GM06990 (cell line): ENCODE data around the gene RIPK4.

Source experiments
- DNase-seq: peaks from one replicate; pipeline ENCODE4 v3.0.0-alpha.2; 2011; ENCODE audit not compliant: insufficient read length; ENCODE audit errors: extremely low read depth
- H3K27me3 ChIP-seq: replicated peaks from 2 replicates; pipeline ENCODE4 v1.6.0; 2011; ENCODE audit warnings: low read length; ENCODE audit not compliant: control insufficient read depth, insufficient read depth
- H3K36me3 ChIP-seq: 2 replicates; pipeline ENCODE4 v1.5.1; 2011; ENCODE audit warnings: low read length; ENCODE audit not compliant: control insufficient read depth, insufficient read depth
- H3K4me3 ChIP-seq: replicated peaks from 2 replicates; pipeline ENCODE4 v1.5.1; 2011; ENCODE audit warnings: low read depth, mild to moderate bottlenecking, control low read depth, low read length
- TF ChIP-seq, protein P1 (sequence below): IDR thresholded peaks from 2 replicates; pipeline ENCODE4 v1.5.1; 2011; ENCODE audit warnings: low read length, control low read depth, mild to moderate bottlenecking, inconsistent platforms; ENCODE audit not compliant: insufficient read depth, poor library complexity, severe bottlenecking

RIPK4 gene

DNA sequence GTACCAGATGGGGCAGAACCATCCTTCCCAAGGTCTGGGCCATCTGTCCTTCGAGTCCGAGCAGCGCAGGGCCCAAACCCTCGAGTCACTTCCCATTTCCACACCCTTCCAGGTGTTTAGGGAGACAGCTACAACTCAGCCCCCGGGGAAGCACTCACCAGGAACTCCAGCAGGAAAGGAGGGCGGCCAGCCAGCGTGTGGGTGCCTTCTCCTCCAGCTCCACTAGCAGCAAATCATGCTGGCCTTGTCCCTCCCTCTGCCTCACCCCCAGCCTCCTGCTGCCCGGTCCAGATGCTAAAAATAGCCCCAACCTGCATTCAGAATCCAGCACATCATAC lies 56.1 kb downstream of the RIPK4 start:
- TF ChIP-seq, protein P1, sequence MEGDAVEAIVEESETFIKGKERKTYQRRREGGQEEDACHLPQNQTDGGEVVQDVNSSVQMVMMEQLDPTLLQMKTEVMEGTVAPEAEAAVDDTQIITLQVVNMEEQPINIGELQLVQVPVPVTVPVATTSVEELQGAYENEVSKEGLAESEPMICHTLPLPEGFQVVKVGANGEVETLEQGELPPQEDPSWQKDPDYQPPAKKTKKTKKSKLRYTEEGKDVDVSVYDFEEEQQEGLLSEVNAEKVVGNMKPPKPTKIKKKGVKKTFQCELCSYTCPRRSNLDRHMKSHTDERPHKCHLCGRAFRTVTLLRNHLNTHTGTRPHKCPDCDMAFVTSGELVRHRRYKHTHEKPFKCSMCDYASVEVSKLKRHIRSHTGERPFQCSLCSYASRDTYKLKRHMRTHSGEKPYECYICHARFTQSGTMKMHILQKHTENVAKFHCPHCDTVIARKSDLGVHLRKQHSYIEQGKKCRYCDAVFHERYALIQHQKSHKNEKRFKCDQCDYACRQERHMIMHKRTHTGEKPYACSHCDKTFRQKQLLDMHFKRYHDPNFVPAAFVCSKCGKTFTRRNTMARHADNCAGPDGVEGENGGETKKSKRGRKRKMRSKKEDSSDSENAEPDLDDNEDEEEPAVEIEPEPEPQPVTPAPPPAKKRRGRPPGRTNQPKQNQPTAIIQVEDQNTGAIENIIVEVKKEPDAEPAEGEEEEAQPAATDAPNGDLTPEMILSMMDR, result no peak
- no peak for DNase-seq
- no peaks in the 10 kb centered on the region; the same call in 1 of the 2 replicates for H3K27me3 ChIP-seq
- no peaks in the 10 kb centered on the region for H3K36me3 ChIP-seq
- H3K4me3 ChIP-seq, result no peak overlapping the region

DNA sequence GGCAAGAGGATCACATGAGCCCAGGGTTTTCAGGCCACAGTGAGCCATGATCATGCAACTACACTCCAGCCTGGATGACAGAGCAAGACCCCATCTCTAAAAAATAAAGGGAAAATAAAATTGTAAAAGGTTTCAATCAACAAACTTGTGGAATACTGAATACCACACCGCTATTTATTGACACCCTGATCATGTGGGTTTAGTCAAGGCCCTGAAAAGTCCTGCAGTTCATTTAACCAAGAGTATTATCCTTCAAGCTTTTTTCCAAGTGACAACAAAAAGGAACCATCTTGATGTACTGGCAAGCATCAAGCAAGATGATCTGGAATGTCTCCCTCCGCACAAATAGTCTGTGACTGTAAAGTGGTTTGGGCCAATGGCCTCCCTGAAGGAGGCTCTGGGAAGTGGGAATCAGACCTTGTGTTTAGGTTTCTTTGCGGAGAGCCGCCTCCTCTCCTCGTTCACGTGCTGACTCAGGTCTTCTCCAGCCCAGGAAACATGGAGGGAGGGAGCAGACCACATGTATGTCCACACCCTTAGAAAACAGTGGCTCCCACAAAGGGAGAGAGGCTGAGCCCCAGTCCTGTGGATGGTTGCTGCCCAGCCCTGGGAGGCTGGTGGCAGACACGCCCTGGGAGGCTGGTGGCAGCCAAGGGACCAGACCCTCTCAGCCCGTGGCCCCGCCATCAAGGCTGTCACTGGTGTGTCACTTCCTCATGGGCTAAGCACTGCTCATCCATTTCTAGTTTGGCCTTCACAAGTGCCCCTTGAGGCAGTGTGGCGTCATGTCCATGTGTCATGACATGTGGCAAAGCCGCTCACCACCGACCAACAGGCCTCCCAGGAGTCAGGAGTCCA lies 56.7 kb downstream of the RIPK4 start:
- TF ChIP-seq, protein P1, result no peak
- Histone ChIP-seq H3K4me3 (no peak overlapping the region), H3K36me3 (no peaks in the 10 kb centered on the region), H3K27me3 (no peaks in the 10 kb centered on the region; the same call in 1 of the 2 replicates)
- DNase-seq, result no peak

GRCh38 chr21:41709166-41709565 lies 57.7 kb downstream of the RIPK4 start:
- Histone ChIP-seq H3K4me3 (no peak overlapping the region), H3K36me3 (no peaks in the 10 kb centered on the region), H3K27me3 (no peaks in the 10 kb centered on the region; the same call in 1 of the 2 replicates)
- no peak for DNase-seq
- TF ChIP-seq, protein P1, result no peak

GRCh38 chr21:41707960-41708330 lies 58.9 kb downstream of the RIPK4 start:
- Histone ChIP-seq H3K36me3 (no peaks in the 10 kb centered on the region), H3K4me3 (no peak overlapping the region), H3K27me3 (no peaks in the 10 kb centered on the region; the same call in 1 of the 2 replicates)
- DNase-seq, result no peak
- TF ChIP-seq, protein P1, result no peak

DNA sequence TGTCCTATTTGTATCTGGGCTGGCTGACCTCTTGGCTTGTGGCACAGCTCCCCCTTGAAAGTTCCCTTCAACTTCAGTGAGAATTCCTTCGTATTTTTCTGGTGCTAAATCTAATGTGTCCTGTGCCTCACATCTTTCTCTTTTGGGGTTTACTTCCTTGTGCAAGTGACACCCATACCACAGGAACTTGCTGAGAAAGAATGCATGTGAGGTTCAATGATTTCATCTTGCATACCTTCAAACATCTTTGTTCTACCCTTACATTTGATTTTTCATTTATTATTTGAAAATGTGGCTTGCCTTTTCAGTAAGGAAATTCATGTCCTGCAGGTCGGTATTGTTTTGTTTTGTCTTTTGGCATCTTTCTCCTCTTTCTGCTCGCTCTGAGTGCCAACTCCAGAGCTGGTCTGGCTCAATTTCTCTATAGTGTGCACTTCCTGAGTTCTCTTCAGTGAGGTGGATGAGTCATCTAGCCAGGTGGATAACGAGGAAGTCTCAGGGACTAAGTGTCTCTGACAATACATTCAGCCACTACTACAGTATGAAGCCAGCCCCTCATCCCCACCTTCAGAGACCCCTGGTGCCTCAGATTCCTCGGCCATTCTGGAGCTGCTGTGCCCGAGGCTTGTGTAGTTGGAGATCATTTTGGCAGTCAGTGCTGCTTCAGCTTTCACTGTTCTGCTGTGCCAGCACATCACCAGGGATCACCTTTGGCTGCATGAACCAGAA lies 59.5 kb downstream of the RIPK4 start:
- TF ChIP-seq, protein P1, result no peak
- no peak overlapping the region for H3K4me3 ChIP-seq

More for the DNA sequence above, 59.5 kb downstream of the RIPK4 start:
- H3K36me3 ChIP-seq, result no peaks in the 10 kb centered on the region
- DNase-seq, result no peak
- H3K27me3 ChIP-seq, result no peaks in the 10 kb centered on the region; the same call in 1 of the 2 replicates
